ENCODE measurements around the gene HDAC6. TPM values are rescaled to one million over a fixed set of nuclear protein-coding genes. Genes with fewer than 3 reads are reported as not detected.

HDAC6 gene
- total RNA-seq, 1 experiment from 2014 or later = 25.1 TPM

DNA sequence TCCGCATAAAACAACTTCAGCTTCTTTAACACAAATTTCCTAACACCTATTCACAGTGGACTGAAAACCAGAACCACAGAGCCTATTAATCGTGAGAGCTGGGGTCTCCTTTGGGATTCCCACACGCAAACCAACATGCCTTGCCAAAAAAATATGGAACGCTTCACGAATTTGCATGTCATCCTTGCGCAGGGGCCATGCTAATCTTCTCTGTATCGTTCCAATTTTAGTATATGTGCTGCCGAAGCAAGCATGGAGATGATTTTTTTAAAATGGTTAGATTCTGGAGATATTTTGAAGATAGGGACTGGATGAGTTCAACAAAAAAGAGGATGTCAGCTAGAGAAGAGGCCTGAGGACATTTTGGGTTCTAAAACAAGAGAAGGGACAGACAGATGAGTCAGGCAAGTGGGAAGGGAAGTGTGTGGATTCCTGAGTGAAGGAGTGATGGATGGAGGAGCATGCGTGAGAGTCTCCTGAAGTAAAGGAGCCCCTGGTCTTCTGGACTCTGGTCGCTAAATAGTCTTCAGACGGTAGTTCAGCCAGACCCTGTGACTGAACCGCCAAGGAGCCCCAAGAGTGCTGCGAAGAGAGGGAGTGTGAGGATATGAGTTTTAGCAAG lies 24.9 kb upstream of the HDAC6 start:
- no peaks in the 10 kb centered on the region for H3K27me3 ChIP-seq (ENCODE audit: low read length)
- H3K79me2 ChIP-seq (ENCODE audit: low read length) = no peaks in the 10 kb centered on the region
- H3K9ac ChIP-seq (ENCODE audit: low read length) = no peak overlapping the region
- H3K36me3 ChIP-seq (ENCODE audit: insufficient read depth, low read length) = no peaks in the 10 kb centered on the region
- H3K27ac ChIP-seq (ENCODE audit: low read length) = no peak overlapping the region
- H2AFZ ChIP-seq (ENCODE audit: low read length) = no peak overlapping the region
- DNase-seq = no peak
- H4K20me1 ChIP-seq (ENCODE audit: insufficient read depth, low read depth, low read length) = no peaks in the 10 kb centered on the region
- no peak overlapping the region for H3K4me2 ChIP-seq (ENCODE audit: low read depth, low read length, poor library complexity, severe bottlenecking)
- H3K4me1 ChIP-seq (ENCODE audit: low read length) = no peaks in the 10 kb centered on the region
- no peaks in the 10 kb centered on the region for H3K9me3 ChIP-seq (ENCODE audit: low read length)
- H3K4me3 ChIP-seq (ENCODE audit: low read length) = no peak overlapping the region
- H3K9me2 ChIP-seq (replicated peaks; ENCODE audit: insufficient read depth, low read length) = no peaks in the 10 kb centered on the region

DNA sequence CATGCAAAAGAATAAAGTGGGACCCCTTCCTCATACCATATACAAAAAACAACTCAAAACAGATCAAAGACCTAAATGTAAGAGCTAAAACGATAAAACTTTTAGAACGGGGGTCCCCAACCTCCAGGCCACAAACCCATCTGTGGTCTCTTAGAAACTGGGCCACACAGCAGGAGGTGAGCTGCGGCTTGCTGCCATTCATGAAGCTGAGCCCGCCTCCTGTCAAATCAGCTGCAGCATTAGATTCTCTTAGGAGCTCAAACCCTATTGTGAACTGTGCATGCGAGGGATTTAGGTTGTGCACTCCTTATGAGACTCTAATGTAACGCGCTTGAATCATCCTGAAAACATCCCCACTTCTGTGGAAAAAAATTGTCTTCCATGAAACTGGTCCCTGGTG lies 22.5 kb upstream of the HDAC6 start:
- Histone ChIP-seq H3K27ac (ENCODE audit: low read length) (no peak overlapping the region), H3K4me3 (ENCODE audit: low read length) (no peak overlapping the region), H3K79me2 (ENCODE audit: low read length) (no peaks in the 10 kb centered on the region), H3K9ac (ENCODE audit: low read length) (no peak overlapping the region), H4K20me1 (ENCODE audit: insufficient read depth, low read depth, low read length) (no peaks in the 10 kb centered on the region), H3K36me3 (ENCODE audit: insufficient read depth, low read length) (no peaks in the 10 kb centered on the region), H3K9me3 (ENCODE audit: low read length) (no peaks in the 10 kb centered on the region), H3K27me3 (ENCODE audit: low read length) (no peaks in the 10 kb centered on the region), H3K4me2 (ENCODE audit: low read depth, low read length, poor library complexity, severe bottlenecking) (no peak overlapping the region), H3K9me2 (replicated peaks; ENCODE audit: insufficient read depth, low read length) (no peaks in the 10 kb centered on the region), H2AFZ (ENCODE audit: low read length) (no peak overlapping the region), H3K4me1 (ENCODE audit: low read length) (no peaks in the 10 kb centered on the region)
- DNase-seq = no peak

DNA sequence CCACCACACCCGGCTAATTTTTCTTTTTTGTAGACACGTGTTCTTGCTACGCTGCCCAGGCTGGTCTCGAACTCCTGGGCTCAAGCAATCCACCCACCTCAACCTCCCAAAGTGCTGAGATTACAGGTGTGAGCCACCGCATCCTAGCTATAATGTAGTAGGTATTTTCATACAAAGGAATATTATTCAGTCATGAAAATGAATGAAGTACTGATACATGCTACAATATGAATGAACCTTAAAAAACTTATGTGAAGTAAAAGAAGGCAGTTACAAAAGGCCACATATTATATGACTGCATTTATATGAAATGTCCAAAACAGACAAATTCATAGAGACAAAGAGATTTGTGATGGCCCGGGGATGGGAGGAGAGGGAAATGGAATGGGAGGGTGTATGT lies 20.2 kb upstream of the HDAC6 start:
- no peaks in the 10 kb centered on the region for H3K79me2 ChIP-seq (ENCODE audit: low read length)

DNA sequence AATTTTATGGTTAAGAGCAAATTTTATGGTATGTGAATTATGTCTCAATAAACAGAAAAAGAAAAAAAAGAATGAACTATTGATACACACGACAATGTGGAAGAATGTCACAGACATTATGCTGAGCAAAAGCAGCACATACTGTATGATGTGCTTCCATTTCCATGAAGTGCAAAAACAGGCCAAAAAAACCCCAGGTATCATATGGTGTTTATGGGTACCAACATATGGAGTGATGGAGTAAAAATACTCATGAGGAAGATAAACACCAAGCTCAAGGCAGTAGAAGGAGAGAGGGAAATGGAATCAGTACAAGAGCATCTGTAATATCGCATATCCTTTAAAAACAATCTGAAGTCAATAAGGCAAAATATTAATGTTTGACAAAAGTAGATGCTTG lies 19.7 kb upstream of the HDAC6 start:
- Histone ChIP-seq H3K9me3 (ENCODE audit: low read length) (no peaks in the 10 kb centered on the region), H3K27me3 (ENCODE audit: low read length) (no peaks in the 10 kb centered on the region), H3K4me1 (ENCODE audit: low read length) (no peaks in the 10 kb centered on the region), H3K4me3 (ENCODE audit: low read length) (no peak overlapping the region), H4K20me1 (ENCODE audit: insufficient read depth, low read depth, low read length) (no peaks in the 10 kb centered on the region), H2AFZ (ENCODE audit: low read length) (no peak overlapping the region), H3K27ac (ENCODE audit: low read length) (no peak overlapping the region), H3K79me2 (ENCODE audit: low read length) (no peaks in the 10 kb centered on the region), H3K36me3 (ENCODE audit: insufficient read depth, low read length) (no peaks in the 10 kb centered on the region), H3K4me2 (ENCODE audit: low read depth, low read length, poor library complexity, severe bottlenecking) (no peak overlapping the region), H3K9me2 (replicated peaks; ENCODE audit: insufficient read depth, low read length) (no peaks in the 10 kb centered on the region), H3K9ac (ENCODE audit: low read length) (no peak overlapping the region)
- no peak for DNase-seq

More for the DNA sequence above, 20.2 kb upstream of the HDAC6 start:
- Histone ChIP-seq H2AFZ (ENCODE audit: low read length) (no peak overlapping the region), H3K9me2 (replicated peaks; ENCODE audit: insufficient read depth, low read length) (no peaks in the 10 kb centered on the region), H4K20me1 (ENCODE audit: insufficient read depth, low read depth, low read length) (no peaks in the 10 kb centered on the region), H3K4me3 (ENCODE audit: low read length) (no peak overlapping the region), H3K9ac (ENCODE audit: low read length) (no peak overlapping the region), H3K4me1 (ENCODE audit: low read length) (no peaks in the 10 kb centered on the region), H3K4me2 (ENCODE audit: low read depth, low read length, poor library complexity, severe bottlenecking) (no peak overlapping the region), H3K36me3 (ENCODE audit: insufficient read depth, low read length) (no peaks in the 10 kb centered on the region), H3K27ac (ENCODE audit: low read length) (no peak overlapping the region), H3K27me3 (ENCODE audit: low read length) (no peaks in the 10 kb centered on the region), H3K9me3 (ENCODE audit: low read length) (no peaks in the 10 kb centered on the region)
- no peak for DNase-seq

DNA sequence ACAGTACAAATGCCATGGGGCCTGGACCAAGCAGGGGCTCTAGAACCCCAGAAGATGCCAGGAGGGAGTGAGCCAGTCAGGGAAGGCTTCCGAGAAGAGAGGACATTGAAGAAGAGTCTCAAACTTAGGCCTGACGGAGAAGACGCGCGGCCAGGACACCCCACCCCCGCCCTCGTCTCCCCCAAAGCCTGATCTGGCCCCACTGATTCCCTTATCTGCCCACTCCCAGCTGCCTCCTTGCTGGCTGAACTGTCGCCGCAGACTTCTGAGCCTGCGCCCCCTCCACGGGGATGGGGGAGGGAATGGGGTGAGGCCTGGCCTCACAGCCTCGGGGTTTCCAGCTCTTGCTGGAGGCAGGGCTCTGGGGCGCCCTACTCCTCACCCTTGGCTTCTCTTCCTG lies 19.1 kb upstream of the HDAC6 start:
- Histone ChIP-seq H3K4me2 (ENCODE audit: low read depth, low read length, poor library complexity, severe bottlenecking) (no peak overlapping the region), H2AFZ (ENCODE audit: low read length) (no peak overlapping the region), H3K4me1 (ENCODE audit: low read length) (no peaks in the 10 kb centered on the region), H3K79me2 (ENCODE audit: low read length) (no peaks in the 10 kb centered on the region), H4K20me1 (ENCODE audit: insufficient read depth, low read depth, low read length) (no peaks in the 10 kb centered on the region), H3K27me3 (ENCODE audit: low read length) (no peaks in the 10 kb centered on the region), H3K36me3 (ENCODE audit: insufficient read depth, low read length) (no peaks in the 10 kb centered on the region), H3K27ac (ENCODE audit: low read length) (no peak overlapping the region), H3K4me3 (ENCODE audit: low read length) (no peak overlapping the region), H3K9ac (ENCODE audit: low read length) (no peak overlapping the region), H3K9me2 (replicated peaks; ENCODE audit: insufficient read depth, low read length) (no peaks in the 10 kb centered on the region), H3K9me3 (ENCODE audit: low read length) (no peaks in the 10 kb centered on the region)
- no peak for DNase-seq

DNA sequence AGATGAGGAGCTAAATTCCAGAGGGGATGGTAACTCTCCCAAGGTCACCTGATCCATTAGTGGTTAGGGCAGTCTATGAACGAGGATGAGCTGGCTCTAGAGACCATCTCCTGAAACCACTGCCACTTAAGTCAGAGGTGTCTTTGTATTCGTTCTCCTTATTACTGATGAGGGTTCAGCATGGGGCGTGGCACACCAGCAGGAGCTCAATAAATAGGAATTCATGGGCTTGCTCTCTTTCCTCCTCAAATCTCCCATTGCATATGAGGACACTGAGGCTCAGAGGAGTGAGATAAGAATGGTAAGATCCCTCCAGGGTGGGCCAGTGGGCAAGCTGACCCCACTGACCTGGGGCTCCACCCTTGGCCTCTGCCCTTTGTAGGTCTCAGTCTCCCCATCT lies 17.1 kb upstream of the HDAC6 start:
- Histone ChIP-seq H3K4me1 (ENCODE audit: low read length) (no peaks in the 10 kb centered on the region), H3K79me2 (ENCODE audit: low read length) (no peaks in the 10 kb centered on the region), H3K9me2 (replicated peaks; ENCODE audit: insufficient read depth, low read length) (no peaks in the 10 kb centered on the region), H3K9me3 (ENCODE audit: low read length) (no peaks in the 10 kb centered on the region), H3K27me3 (ENCODE audit: low read length) (no peaks in the 10 kb centered on the region), H2AFZ (ENCODE audit: low read length) (no peak overlapping the region), H3K27ac (ENCODE audit: low read length) (no peak overlapping the region), H3K4me2 (ENCODE audit: low read depth, low read length, poor library complexity, severe bottlenecking) (no peak overlapping the region), H3K4me3 (ENCODE audit: low read length) (no peak overlapping the region), H4K20me1 (ENCODE audit: insufficient read depth, low read depth, low read length) (no peaks in the 10 kb centered on the region), H3K9ac (ENCODE audit: low read length) (no peak overlapping the region), H3K36me3 (ENCODE audit: insufficient read depth, low read length) (no peaks in the 10 kb centered on the region)
- DNase-seq = no peak

DNA sequence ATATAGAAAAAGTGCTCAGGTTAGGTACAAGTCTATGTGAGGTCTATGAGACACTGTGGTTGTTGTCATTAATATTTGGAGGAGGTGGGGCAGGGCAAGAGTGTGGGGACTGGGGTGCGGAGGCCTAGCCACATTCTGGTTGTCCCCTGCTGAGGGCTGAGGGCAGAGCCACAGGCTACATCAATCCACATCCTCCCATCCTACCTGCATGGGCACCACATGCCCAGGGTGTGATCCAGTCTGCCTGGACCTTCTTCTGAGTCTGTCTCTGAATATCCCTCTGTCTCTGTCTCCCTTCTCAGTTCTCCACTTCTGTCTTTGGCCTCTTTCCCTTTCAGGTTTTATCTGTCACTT lies 16.7 kb upstream of the HDAC6 start:
- Histone ChIP-seq H3K36me3 (ENCODE audit: insufficient read depth, low read length) (no peaks in the 10 kb centered on the region), H3K79me2 (ENCODE audit: low read length) (no peaks in the 10 kb centered on the region), H3K4me2 (ENCODE audit: low read depth, low read length, poor library complexity, severe bottlenecking) (no peak overlapping the region), H3K4me1 (ENCODE audit: low read length) (no peaks in the 10 kb centered on the region), H3K27ac (ENCODE audit: low read length) (no peak overlapping the region), H3K4me3 (ENCODE audit: low read length) (no peak overlapping the region), H3K9ac (ENCODE audit: low read length) (no peak overlapping the region), H4K20me1 (ENCODE audit: insufficient read depth, low read depth, low read length) (no peaks in the 10 kb centered on the region), H3K27me3 (ENCODE audit: low read length) (no peaks in the 10 kb centered on the region), H3K9me2 (replicated peaks; ENCODE audit: insufficient read depth, low read length) (no peaks in the 10 kb centered on the region), H2AFZ (ENCODE audit: low read length) (no peak overlapping the region), H3K9me3 (ENCODE audit: low read length) (no peaks in the 10 kb centered on the region)
- no peak for DNase-seq

DNA sequence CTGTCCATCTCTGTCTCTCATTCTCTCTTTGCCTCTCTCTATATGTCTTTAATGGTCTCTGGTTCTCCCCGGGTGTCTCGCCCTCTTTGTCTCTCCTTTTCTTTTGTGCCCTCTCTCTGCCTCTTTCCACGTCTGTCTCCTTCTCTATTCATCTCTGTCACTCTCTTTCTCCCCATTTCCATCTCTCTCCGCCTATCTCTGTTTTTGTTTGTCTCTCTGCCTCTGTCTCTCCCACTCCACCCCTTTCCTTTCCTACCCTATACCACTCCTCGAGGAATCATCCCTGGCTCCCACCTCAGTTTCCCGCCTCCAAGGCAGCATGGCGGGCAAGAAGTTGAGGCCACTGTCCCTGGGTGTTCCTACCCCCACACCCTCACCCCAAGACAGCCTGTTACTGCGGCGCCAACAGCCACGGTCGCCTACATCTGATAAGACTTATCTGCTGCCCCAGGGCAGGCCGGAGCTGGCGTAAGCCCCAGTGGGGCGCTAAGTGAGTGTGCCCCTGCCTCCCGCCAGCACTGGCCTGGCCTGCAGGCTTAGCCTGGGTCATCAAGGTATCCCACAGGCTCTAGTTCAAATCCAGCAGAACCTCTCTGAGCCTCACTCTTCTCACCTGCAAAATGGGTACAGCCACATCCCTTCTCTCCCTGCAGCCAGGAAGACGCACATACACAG lies 16.2 kb upstream of the HDAC6 start:
- Histone ChIP-seq H3K79me2 (ENCODE audit: low read length) (no peaks in the 10 kb centered on the region), H3K27me3 (ENCODE audit: low read length) (no peaks in the 10 kb centered on the region), H3K27ac (ENCODE audit: low read length) (no peak overlapping the region), H3K4me1 (ENCODE audit: low read length) (no peaks in the 10 kb centered on the region), H3K9me2 (replicated peaks; ENCODE audit: insufficient read depth, low read length) (no peaks in the 10 kb centered on the region), H4K20me1 (ENCODE audit: insufficient read depth, low read depth, low read length) (no peaks in the 10 kb centered on the region), H3K4me2 (ENCODE audit: low read depth, low read length, poor library complexity, severe bottlenecking) (no peak overlapping the region), H2AFZ (ENCODE audit: low read length) (no peak overlapping the region), H3K4me3 (ENCODE audit: low read length) (no peak overlapping the region), H3K36me3 (ENCODE audit: insufficient read depth, low read length) (no peaks in the 10 kb centered on the region), H3K9ac (ENCODE audit: low read length) (no peak overlapping the region), H3K9me3 (ENCODE audit: low read length) (no peaks in the 10 kb centered on the region)
- DNase-seq = no peak

All from Karpas-422 (cell line).